ENCODE data around the gene MEOX2.

The MEOX2 gene

DNA sequence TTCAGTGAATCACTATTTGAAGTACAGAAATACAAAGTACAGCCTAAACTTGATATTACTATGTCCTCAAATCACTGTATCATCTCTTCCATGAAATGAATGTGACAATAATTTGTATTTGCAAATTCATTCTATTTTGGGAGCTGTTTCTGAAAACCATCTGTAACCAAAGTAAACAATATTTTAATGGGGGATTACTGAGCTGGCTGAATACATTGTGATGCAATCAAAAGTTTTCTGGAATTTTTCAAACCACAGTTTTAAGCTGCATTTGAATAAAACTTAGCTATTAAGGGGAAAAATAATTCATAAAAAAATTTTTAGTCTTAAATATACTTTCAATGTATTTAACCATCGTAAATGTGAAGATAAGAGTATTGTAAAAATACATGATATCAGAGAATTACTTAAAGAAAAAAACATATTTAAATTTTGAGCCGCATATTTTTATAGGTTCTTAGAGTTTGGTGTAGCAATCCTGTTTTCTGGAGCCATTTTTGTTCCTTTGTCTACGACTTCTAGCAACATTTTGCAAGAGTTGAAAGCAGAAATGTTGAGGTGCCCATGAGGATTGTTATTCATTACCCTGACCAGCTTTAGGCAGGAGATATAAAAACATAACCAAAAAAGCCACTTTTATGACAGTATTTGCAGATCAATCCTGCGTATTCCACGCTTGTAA lies 78.8 kb downstream of the MEOX2 start:
- no peak for DNase-seq

GRCh38 chr7:15606561-15606960 lies 79.9 kb downstream of the MEOX2 start:
- no peak for DNase-seq

GRCh38 chr7:15604166-15604565 lies 82.3 kb downstream of the MEOX2 start:
- DNase-seq = no peak

- no peak for DNase-seq
Measured at GRCh38 chr7:15603124-15603523, 83.4 kb downstream of the MEOX2 start.

DNA sequence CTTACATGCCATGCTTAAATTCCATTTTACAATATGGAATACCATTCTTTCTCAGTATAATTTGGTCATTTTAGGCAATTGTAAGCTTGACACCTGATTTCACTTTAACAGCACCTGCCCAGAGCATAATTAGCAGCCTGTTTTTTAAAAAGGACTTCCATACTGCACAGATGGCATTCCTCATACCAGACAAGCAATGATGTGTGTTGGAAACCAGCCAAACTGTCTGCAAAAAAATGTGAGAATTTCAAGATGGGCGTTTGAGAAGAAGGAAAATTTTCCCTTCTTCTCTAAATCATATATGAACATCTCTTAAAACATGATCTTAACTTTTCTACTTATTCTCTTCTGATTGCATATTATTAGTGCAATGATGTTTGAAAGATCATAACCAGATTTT lies 84.2 kb downstream of the MEOX2 start:
- DNase-seq = no peak

- no peak for DNase-seq
Measured at GRCh38 chr7:15601175-15601574, 85.3 kb downstream of the MEOX2 start.

DNA sequence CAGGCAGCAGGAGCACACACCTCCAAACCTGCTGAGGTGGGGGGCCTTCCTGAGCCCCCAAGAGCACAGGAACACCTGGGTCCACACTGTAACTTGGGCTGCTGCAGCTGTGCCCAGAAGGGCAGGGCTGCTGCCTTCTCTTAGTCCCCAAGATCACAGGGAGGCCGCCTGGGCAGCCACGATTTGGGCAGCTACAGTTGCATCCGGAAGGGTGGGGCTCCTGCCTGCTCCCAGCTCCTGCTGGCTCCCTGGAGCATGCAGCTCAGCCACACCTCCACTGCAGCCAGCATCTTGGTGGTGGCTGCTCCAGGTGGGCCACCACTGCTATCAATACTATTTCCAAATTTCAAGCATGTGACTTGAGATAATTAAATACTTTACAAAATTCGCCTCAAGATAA lies 86.2 kb downstream of the MEOX2 start:
- DNase-seq = no peak

GRCh38 chr7:15594461-15594860 lies 92.0 kb downstream of the MEOX2 start:
- no peak for DNase-seq

- DNase-seq = no peak
Measured at GRCh38 chr7:15593382-15593781, 93.1 kb downstream of the MEOX2 start.

- DNase-seq = no peak
Measured at GRCh38 chr7:15586266-15586665, 100.2 kb downstream of the MEOX2 start.

- no peak for DNase-seq
Measured at GRCh38 chr7:15584575-15584974, 101.9 kb downstream of the MEOX2 start.

GRCh38 chr7:15582773-15583172 lies 103.7 kb downstream of the MEOX2 start:
- no peak for DNase-seq

DNA sequence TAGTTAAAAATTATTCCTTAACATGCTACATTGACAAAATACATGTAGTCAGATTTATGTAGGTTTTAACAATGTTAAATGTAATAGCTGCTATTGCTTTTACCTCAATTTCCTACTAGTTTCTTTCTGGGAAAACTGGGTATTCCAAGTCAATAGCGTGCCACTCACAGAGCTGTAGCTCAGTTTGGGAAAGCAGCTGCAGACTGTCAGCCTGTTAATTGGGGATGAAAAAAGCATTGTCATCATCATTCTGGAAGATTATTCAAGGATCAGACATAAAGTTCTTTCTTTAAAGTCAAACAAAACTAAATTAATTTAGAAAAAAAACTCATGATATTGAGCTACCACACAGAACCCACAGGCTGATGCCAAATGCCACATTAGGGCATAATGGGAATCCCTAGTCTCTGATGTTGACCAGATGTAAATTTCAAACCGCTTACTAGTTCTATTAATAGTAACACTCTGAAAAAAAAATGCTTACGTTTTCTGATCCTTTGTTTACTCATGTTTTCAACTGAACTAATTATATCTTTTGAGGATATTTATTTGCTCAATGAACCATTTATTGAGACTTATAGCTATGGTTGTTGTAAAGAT lies 105.0 kb downstream of the MEOX2 start:
- no peak for DNase-seq

DNA sequence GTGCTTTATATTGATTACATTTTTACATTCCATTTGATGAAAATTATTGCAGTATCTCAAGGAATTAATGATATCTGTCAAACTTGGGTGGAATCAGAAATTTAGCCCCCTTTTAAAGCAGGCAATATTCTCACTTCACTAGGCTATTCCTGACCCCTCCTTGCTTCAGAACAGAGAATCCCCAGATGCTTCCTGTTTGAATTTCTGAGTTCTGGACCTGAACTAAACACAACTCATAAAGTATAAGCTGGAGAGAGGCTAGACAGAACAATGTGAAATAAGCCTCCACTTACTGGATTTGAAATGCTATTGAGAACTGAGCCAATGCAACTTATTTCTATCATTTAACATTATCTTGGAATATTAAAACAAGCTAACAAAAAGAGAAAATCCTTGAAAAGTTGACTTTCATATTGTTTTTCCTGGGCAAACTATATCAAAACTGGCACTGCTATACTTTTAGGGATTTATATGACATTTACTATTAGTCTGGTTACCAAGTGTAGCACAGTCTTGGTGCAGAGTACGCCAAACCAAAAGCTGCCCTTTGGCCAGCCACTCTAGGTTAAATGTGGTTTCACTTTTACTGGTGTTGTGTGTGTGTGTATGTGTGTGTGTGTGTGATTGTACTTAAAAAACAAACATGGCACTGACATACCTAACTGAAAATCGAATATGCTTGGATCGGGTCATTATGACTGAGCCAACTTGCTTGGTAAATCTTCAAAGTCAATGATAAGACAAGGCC lies 105.7 kb downstream of the MEOX2 start:
- DNase-seq = no peak

DNA sequence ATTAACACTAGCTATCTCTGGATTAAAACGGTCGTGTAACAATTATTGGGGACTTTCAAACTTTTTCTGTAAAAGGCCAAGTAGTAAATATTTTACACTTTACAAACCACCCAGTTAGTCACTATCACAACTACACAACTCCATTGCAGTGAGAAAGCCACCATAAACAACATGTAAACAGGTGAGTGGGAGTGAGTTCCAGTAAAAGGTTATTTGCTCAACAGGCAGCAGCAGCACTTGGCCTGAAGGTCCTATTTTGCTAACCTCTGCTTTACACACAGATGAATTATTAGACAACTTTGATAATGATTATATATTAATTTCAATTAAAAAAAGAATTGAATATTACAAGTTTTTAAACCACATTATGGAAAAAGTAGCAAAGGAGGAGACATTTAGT lies 108.9 kb downstream of the MEOX2 start:
- no peak for DNase-seq

- DNase-seq = no peak
Measured at GRCh38 chr7:15571301-15571878, 115.1 kb downstream of the MEOX2 start.

DNA sequence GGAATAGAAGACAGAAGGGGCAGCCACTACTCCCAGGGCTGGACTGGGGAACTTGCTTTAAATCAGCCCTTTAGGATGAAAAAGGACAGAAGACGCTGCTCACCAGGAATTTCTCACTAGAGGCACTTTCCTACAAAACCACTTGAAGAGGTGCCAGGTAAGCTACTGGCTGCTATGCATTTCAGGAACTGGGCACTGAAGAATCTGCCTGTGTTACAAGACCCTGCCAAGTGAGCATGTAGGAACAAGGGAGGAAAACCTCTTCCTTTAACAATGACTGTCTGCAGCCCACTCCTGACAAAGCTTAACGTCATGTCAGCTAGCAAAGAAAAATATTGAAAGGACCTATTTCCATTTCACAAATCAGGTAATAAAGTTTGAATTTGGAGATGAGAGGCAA lies 118.8 kb downstream of the MEOX2 start:
- DNase-seq = no peak

DNA sequence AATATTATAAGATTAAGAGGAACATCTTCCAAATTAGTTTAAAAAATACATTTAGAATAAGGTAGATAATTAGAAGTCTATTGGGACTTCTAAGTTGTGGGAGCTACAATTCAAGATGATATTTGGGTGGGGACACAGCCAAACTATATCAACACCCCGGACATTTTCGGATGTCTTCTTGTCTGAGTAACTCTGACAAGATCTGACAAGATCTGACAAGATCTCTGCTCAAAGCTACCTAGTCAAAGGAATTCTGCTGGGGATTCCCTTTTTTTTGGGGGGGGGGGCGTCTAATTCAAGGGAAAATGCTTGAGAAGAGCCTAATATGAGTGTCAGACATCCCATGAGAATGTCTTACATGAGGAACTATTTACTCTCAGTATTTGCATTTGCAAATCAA lies 119.4 kb downstream of the MEOX2 start:
- DNase-seq = no peak

GRCh38 chr7:15566476-15566875 lies 120.0 kb downstream of the MEOX2 start:
- DNase-seq = no peak

DNA sequence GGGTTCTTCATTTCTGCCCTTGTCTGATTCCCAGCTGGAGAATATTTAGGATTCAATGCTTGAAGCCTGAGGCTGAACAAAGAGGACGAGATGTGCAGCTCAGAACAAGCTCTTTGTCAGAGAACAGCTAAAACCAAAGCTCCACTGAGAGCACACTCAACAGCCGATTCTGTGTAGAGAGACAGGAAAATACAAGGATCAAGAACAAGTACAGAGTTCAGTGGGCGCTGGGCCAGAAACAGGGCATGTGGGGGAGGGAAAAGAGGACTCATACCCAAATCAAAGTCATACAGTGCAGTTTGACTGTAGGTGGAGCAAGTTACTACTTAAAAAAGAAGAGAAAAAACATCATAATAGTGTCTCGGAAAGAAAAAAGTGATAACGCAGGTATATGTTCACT lies 124.6 kb downstream of the MEOX2 start, which contains the start of gene AGMO:
TSS of gene AGMO (minus strand) at position 181 of the 400 bp plus-strand sequence.
- DNase-seq = no peak
